GM23248 (cell line): ENCODE results near the gene DLX3.

Experiments used
- EZH2 ChIP-seq: fragments of 200-600 bp; sonication (generic); IDR thresholded peaks from 2 replicates; pipeline ENCODE4 v1.6.1; 2018; ENCODE audit warnings: antibody characterized with exemption, mild to moderate bottlenecking; ENCODE audit not compliant: insufficient read depth, poor library complexity, severe bottlenecking
- EZH2phosphoT487 ChIP-seq: fragments of 200-600 bp; sonication (generic); IDR thresholded peaks from 2 replicates; pipeline ENCODE4 v1.6.1; 2018; ENCODE audit warnings: antibody characterized with exemption, moderate library complexity, mild to moderate bottlenecking, low read depth; ENCODE audit not compliant: insufficient read depth

GRCh38 chr17:49975531-49975930 lies 19.5 kb downstream of the DLX3 start:
- TF ChIP-seq EZH2, result no peak
- TF ChIP-seq EZH2phosphoT487, result no peak
